PC-9 (cell line): ENCODE data around the gene PCSK5.

ENCODE experiments used
- CTCF ChIP-seq: fragments of 200-600 bp; sonication (generic); conservative IDR thresholded peaks from 2 replicates; pipeline ENCODE4 v1.6.1; 2017; ENCODE audit warnings: mixed run types, antibody characterized with exemption, mild to moderate bottlenecking, moderate library complexity
- EZH2 ChIP-seq: fragments of 200-600 bp; sonication (generic); IDR thresholded peaks from 2 replicates; pipeline ENCODE4 v1.8.0; 2017; ENCODE audit warnings: antibody characterized with exemption, low read depth

- TF ChIP-seq CTCF (no peak), EZH2 (no peak)
These were observed 463.7 kb downstream of the PCSK5 start for GRCh38 chr9:76354221-76354620.
